Tibial nerve (tissue), 4 donors: ENCODE measurements around the gene PROB1.
A peak's percentile ranks its signal among the peaks of the same experiment; 100 is the strongest.

Experiments
- EP300 ChIP-seq, 2 donors: sonication (generic); formaldehyde crosslinking; IDR thresholded peaks; one replicate each; pipeline ENCODE4 v1.6.1; 2017; ENCODE audit warnings: antibody characterized with exemption in 2 of 2, mild to moderate bottlenecking in 1 of 2
- POLR2A ChIP-seq, 2 donors: fragments of 450-650 bp; IDR thresholded peaks; one replicate each; pipeline ENCODE4 v1.6.1; 2017; ENCODE audit warnings: antibody characterized with exemption in 2 of 2, mild to moderate bottlenecking in 2 of 2, moderate library complexity in 2 of 2
- TF ChIP-seq, protein P1 (sequence below), 5 experiments: fragments of 200-600 bp in 3 of 5; fragments of 450-650 bp in 2 of 5; sonication (generic) in 3 of 5; IDR thresholded peaks; one replicate each; pipeline ENCODE4 v1.5.1; 2016 to 2019; ENCODE audit warnings: antibody characterized with exemption in 5 of 5, mild to moderate bottlenecking in 3 of 5, moderate library complexity in 2 of 5

DNA sequence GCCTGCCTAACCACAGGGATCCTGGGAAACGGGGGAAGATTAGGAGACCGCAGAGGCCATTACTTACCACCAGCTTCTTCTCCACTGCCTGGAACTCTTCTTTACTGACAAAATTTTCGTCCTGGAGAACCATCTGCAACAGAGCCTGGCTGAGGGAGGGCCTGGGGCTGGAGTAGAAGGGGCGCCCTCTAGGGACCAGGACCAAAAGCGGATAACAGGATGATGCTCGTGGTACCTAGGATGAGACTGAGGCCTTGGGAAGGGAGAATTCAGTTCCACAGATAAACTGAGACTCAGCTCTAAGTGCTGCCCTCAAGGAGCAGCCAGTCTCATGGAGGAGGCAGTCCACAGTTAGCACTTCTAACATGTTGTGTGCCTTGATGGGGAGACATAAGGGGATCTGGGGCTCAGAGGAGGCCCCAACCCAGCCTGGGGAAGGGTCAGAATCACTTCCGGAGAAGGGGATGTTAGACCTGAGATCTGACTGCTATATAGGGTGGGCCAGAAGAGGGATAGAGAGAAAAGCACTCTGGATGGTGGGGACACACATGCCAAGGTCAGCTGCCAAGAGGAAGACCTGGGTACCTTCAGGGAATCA, 7.8 kb upstream of the PROB1 start:
- TF ChIP-seq, protein P1, sequence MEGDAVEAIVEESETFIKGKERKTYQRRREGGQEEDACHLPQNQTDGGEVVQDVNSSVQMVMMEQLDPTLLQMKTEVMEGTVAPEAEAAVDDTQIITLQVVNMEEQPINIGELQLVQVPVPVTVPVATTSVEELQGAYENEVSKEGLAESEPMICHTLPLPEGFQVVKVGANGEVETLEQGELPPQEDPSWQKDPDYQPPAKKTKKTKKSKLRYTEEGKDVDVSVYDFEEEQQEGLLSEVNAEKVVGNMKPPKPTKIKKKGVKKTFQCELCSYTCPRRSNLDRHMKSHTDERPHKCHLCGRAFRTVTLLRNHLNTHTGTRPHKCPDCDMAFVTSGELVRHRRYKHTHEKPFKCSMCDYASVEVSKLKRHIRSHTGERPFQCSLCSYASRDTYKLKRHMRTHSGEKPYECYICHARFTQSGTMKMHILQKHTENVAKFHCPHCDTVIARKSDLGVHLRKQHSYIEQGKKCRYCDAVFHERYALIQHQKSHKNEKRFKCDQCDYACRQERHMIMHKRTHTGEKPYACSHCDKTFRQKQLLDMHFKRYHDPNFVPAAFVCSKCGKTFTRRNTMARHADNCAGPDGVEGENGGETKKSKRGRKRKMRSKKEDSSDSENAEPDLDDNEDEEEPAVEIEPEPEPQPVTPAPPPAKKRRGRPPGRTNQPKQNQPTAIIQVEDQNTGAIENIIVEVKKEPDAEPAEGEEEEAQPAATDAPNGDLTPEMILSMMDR (IDR thresholded peaks at IDR 0.05) = peak in 1 of 5 experiments; percentile 10
- no peak for TF ChIP-seq POLR2A (IDR thresholded peaks at IDR 0.05)
- TF ChIP-seq EP300 (IDR thresholded peaks at IDR 0.05) = no peak
